ENCODE measurements around the gene CENPK.

CENPK gene

GRCh38 chr5:65474130-65474711, 88.7 kb downstream of the CENPK start:
- ChIA-PET POLR2A (interaction anchor here (0.6 kb wide), 1 partner anchor 174 kb away, joined by 3 read pairs; no protein-coding TSS in a partner anchor), CTCF (interaction anchor here (0.6 to 1.2 kb wide), 4 partner anchors 9 to 839 kb away, joined by 3 read pairs; no protein-coding TSS in a partner anchor)
- DNase-seq (ENCODE audit: low read depth, low spot score), result no peak
- H3K4me3 ChIP-seq (ENCODE audit: low read depth, low read length), result no peak overlapping the region
- no peak for TF ChIP-seq CTCF (IDR thresholded peaks at IDR 0.05; ENCODE audit: insufficient read depth, low read length, missing control alignments)

- no peak for TF ChIP-seq CTCF (IDR thresholded peaks at IDR 0.05; ENCODE audit: insufficient read depth, low read length, missing control alignments)
- CTCF ChIA-PET, result no interaction called here
Measured at GRCh38 chr5:65468633-65469032, 94.3 kb downstream of the CENPK start.

More at GRCh38 chr5:65468633-65469032, 94.3 kb downstream of the CENPK start:
- DNase-seq (ENCODE audit: low read depth, low spot score), result no peak
- POLR2A ChIA-PET, result no interaction called here
- H3K4me3 ChIP-seq (ENCODE audit: low read depth, low read length), result no peak overlapping the region

Data from AG04449 (cell line).